ENCODE measurements around the gene TRAF4.

The TRAF4 gene

GRCh38 chr17:28737316-28737715, 6.5 kb upstream of the TRAF4 start:
- POLR2A ChIA-PET, result interaction anchor here (0.6 to 7.2 kb wide), 2 partner anchors 10 to 36 kb away, joined by 6 to 64 read pairs; partner anchors contain the start of genes NEK8 and TLCD1
- no peak for DNase-seq (ENCODE audit: extremely low spot score)
- CTCF ChIA-PET, result interaction anchor here (1.4 to 1.7 kb wide), 2 partner anchors 9 to 13 kb away, joined by 6 to 11 read pairs; partner anchors contain the start of gene NEK8
- no peak for TF ChIP-seq CTCF (IDR thresholded peaks at IDR 0.05; ENCODE audit: control extremely low read depth, extremely low read depth, low read depth, missing control alignments)

GRCh38 chr17:28737770-28738679, 5.8 kb upstream of the TRAF4 start:
- DNase-seq (ENCODE audit: extremely low spot score), result peak; percentile 86

GRCh38 chr17:28738680-28739384, 5.0 kb upstream of the TRAF4 start:
- ChIA-PET CTCF (interaction anchor here (0.7 to 4.1 kb wide), 4 partner anchors 9 to 13 kb away, joined by 3 to 17 read pairs (median 8); partner anchors contain the start of gene TLCD1), POLR2A (interaction anchor here (7.2 kb wide), 1 partner anchor 11 kb away, joined by 64 read pairs; the partner anchor contains the start of genes NEK8 and TLCD1)
- TF ChIP-seq CTCF (IDR thresholded peaks at IDR 0.05; ENCODE audit: control extremely low read depth, extremely low read depth, low read depth, missing control alignments), result no peak
- peak; percentile 57 for DNase-seq (ENCODE audit: extremely low spot score)

More at GRCh38 chr17:28737770-28738679, 5.8 kb upstream of the TRAF4 start:
- POLR2A ChIA-PET, result interaction anchor here (0.6 to 7.2 kb wide), 2 partner anchors 10 to 35 kb away, joined by 6 to 64 read pairs; partner anchors contain the start of genes NEK8 and TLCD1
- TF ChIP-seq CTCF (IDR thresholded peaks at IDR 0.05; ENCODE audit: control extremely low read depth, extremely low read depth, low read depth, missing control alignments), result no peak
- CTCF ChIA-PET, result interaction anchor here (1.3 to 4.1 kb wide), 5 partner anchors 8 to 14 kb away, joined by 3 to 17 read pairs (median 11); partner anchors contain the start of genes NEK8 and TLCD1

GRCh38 chr17:28740406-28741357, 3.1 kb upstream of the TRAF4 start:
- no peak for DNase-seq (ENCODE audit: extremely low spot score)
- ChIA-PET POLR2A (interaction anchor here (1.0 to 7.2 kb wide), 4 partner anchors 13 to 21 kb away, joined by 3 to 64 read pairs (median 6); partner anchors contain the start of genes NEK8, RPL23A and TLCD1), CTCF (interaction anchor here (2.4 to 16.2 kb wide), 4 partner anchors 9 to 22 kb away, joined by 15 to 472 read pairs (median 114); partner anchors contain the start of genes NEK8 and TLCD1)
- no peak for TF ChIP-seq CTCF (IDR thresholded peaks at IDR 0.05; ENCODE audit: control extremely low read depth, extremely low read depth, low read depth, missing control alignments)

- ChIA-PET POLR2A (interaction anchor here (1.0 to 7.2 kb wide), 4 partner anchors 14 to 22 kb away, joined by 3 to 64 read pairs (median 6); partner anchors contain the start of genes NEK8, RPL23A and TLCD1), CTCF (interaction anchor here (0.9 to 16.2 kb wide), 6 partner anchors 8 to 117 kb away, joined by 3 to 472 read pairs (median 16); partner anchors contain the start of genes NEK8 and TLCD1)
- DNase-seq (ENCODE audit: extremely low spot score), result peak; percentile 55
- no peak for TF ChIP-seq CTCF (IDR thresholded peaks at IDR 0.05; ENCODE audit: control extremely low read depth, extremely low read depth, low read depth, missing control alignments)
These were observed 2.2 kb upstream of the TRAF4 start for GRCh38 chr17:28741358-28742349.

Measured in GM10248 (cell line).